Activated naive CD8-positive, alpha-beta T cell treated with anti-CD3 and anti-CD28 coated beads, Interleukin-2, amount 10 ng/mL, durations not matched to agents 7 days and 5 days (primary cell): ENCODE results near the gene COL5A1. TPM values are rescaled to one million over a fixed set of nuclear protein-coding genes. Genes with fewer than 3 reads are reported as not detected.

Experiments used
- ATAC-seq: fragments of 150-1000 bp; cut with Tn5 transposase; one replicate; pipeline ENCODE4 v1.10.0; 2021; ENCODE audit warnings: low read depth, moderate library complexity
- POLR2A ChIA-PET: fragments of 350-600 bp; sonication (Branson Sonifier 250); formaldehyde crosslinking; loops from one replicate; lab custom pipeline; 2021; ENCODE audit warnings: antibody characterized with exemption; lab: Charles Lee
- DNase-seq: peaks from one replicate; pipeline ENCODE4 v3.0.0; 2021
- H3K27ac Mint-ChIP-seq: one replicate; pipeline ENCODE4 v1.8.0; 2022; ENCODE audit warnings: mild to moderate bottlenecking, mixed read lengths
- H3K27me3 Mint-ChIP-seq: one replicate; pipeline ENCODE4 v1.8.0; 2022; ENCODE audit warnings: mild to moderate bottlenecking, moderate library complexity, mixed read lengths
- H3K36me3 Mint-ChIP-seq: one replicate; pipeline ENCODE4 v1.8.0; 2021; ENCODE audit warnings: mild to moderate bottlenecking, mixed read lengths
- H3K4me1 Mint-ChIP-seq: one replicate; pipeline ENCODE4 v1.8.0; 2021; ENCODE audit warnings: mixed read lengths
- H3K4me3 Mint-ChIP-seq: one replicate; pipeline ENCODE4 v1.8.0; 2022; ENCODE audit warnings: mild to moderate bottlenecking, moderate library complexity, mixed read lengths
- H3K9me3 Mint-ChIP-seq: one replicate; pipeline ENCODE4 v1.8.0; 2021; ENCODE audit warnings: mixed read lengths
- microRNA-seq: library from miRNA; unstranded; fragments of <30 nt; microRNA quantifications from one replicate; pipeline ENCODE4 v1.2.0, GENCODE V29; 2022
- total RNA-seq, 2 experiments: library from RNA; stranded (reverse); gene quantifications; one replicate each; pipeline ENCODE4 v1.2.3, GENCODE V29; 2021

Gene COL5A1
- total RNA-seq, 2 experiments from 2014 or later, result 0.71 to 0.86 TPM

- H3K27me3 Mint-ChIP-seq, result no peaks in the 10 kb centered on the region
- no peak overlapping the region for H3K27ac Mint-ChIP-seq
- no peak overlapping the region for H3K4me3 Mint-ChIP-seq
- H3K9me3 Mint-ChIP-seq, result no peaks in the 10 kb centered on the region
- no peak for ATAC-seq
- no peaks in the 10 kb centered on the region for H3K36me3 Mint-ChIP-seq
- DNase-seq, result no peak
- no peaks in the 10 kb centered on the region for H3K4me1 Mint-ChIP-seq
- POLR2A ChIA-PET, result no interaction called here
These were observed 246.3 kb downstream of the COL5A1 start for GRCh38 chr9:134887686-134888602.

- Mint-ChIP-seq H3K4me1 (no peaks in the 10 kb centered on the region), H3K4me3 (no peak overlapping the region), H3K27me3 (no peaks in the 10 kb centered on the region), H3K36me3 (no peaks in the 10 kb centered on the region), H3K27ac (no peak overlapping the region), H3K9me3 (no peaks in the 10 kb centered on the region)
- ATAC-seq (no peak), DNase-seq (no peak)
- POLR2A ChIA-PET, result no interaction called here
These were observed 247.1 kb downstream of the COL5A1 start for GRCh38 chr9:134888603-134889190.

DNA sequence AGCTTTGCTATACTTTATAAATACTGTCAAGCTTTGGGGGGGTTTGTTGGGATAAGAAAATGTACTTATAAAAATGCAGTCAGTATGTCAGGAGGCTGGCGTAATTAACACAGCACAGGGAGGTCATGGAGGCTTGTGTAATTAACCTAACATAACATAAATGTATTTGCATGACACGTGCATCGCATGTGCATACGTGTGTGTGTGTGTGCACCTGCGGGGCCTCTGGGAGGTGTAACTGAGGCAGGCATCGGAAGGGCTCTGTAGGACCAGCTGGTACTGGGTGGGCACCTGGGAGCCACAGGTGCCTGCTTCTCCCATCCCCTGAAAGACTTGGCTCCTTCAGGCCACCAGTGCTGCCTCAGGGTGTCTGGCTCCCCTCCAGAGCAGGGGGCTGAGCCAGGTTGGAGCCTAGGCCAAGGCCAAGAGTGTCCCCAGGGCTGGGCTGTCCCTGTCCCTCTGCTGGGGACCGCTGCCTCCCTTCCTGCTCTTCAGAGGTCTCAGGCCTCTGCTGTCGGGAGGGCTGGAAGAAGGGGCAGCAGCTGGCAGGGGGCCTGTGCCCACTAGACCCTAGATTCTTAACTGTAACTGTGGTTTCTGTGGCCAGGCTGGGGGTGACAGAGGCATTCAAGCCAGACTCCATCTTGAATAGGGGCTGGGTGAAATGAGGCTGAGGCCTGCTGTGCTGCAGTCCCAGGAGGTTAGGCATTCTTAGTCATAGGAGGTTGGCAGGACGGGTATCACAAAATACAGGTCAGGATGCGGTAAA lies 248.0 kb downstream of the COL5A1 start:
- no peaks in the 10 kb centered on the region for H3K27me3 Mint-ChIP-seq
- POLR2A ChIA-PET, result no interaction called here
- H3K27ac Mint-ChIP-seq, result no peak overlapping the region
- no peaks in the 10 kb centered on the region for H3K9me3 Mint-ChIP-seq
- no peak for ATAC-seq
- H3K4me3 Mint-ChIP-seq, result no peak overlapping the region
- DNase-seq, result no peak
- H3K36me3 Mint-ChIP-seq, result no peaks in the 10 kb centered on the region
- no peaks in the 10 kb centered on the region for H3K4me1 Mint-ChIP-seq

DNA sequence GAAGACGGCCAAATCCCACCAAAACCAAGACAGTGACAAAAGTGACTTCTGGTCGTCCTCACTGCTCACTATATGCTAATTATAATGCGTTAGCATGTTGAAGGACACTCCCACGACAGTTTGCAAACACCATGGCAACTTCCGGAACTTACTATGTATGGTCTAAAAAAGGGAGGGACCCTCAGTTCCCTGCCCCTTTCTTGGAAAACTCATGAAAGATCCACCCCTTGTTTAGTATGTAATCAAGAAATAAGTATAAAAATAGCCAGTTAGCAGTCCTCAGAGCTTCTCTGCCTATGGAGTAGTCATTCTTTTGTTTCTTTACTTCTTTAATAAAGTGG lies 248.5 kb downstream of the COL5A1 start:
- Mint-ChIP-seq H3K4me1 (no peaks in the 10 kb centered on the region), H3K27ac (no peak overlapping the region), H3K4me3 (no peak overlapping the region), H3K36me3 (no peaks in the 10 kb centered on the region), H3K9me3 (no peaks in the 10 kb centered on the region), H3K27me3 (peaks cover 1% of the 10 kb centered on the region)
- POLR2A ChIA-PET, result no interaction called here
- no peak for DNase-seq
- no peak for ATAC-seq

- POLR2A ChIA-PET, result no interaction called here
- DNase-seq (no peak), ATAC-seq (no peak)
- H3K36me3 Mint-ChIP-seq, result no peaks in the 10 kb centered on the region
- H3K27me3 Mint-ChIP-seq, result peaks cover 4% of the 10 kb centered on the region
- no peak overlapping the region for H3K4me3 Mint-ChIP-seq
- H3K27ac Mint-ChIP-seq, result no peak overlapping the region
- H3K9me3 Mint-ChIP-seq, result no peaks in the 10 kb centered on the region
- H3K4me1 Mint-ChIP-seq, result no peaks in the 10 kb centered on the region
These were observed 249.4 kb downstream of the COL5A1 start for GRCh38 chr9:134891053-134891452.

GRCh38 chr9:134891713-134892112 lies 250.1 kb downstream of the COL5A1 start:
- no peaks in the 10 kb centered on the region for H3K36me3 Mint-ChIP-seq
- peaks cover 4% of the 10 kb centered on the region for H3K27me3 Mint-ChIP-seq
- no peaks in the 10 kb centered on the region for H3K9me3 Mint-ChIP-seq
- no peaks in the 10 kb centered on the region for H3K4me1 Mint-ChIP-seq
- POLR2A ChIA-PET, result no interaction called here
- no peak overlapping the region for H3K27ac Mint-ChIP-seq
- H3K4me3 Mint-ChIP-seq, result no peak overlapping the region
- DNase-seq, result no peak
- ATAC-seq, result no peak

DNA sequence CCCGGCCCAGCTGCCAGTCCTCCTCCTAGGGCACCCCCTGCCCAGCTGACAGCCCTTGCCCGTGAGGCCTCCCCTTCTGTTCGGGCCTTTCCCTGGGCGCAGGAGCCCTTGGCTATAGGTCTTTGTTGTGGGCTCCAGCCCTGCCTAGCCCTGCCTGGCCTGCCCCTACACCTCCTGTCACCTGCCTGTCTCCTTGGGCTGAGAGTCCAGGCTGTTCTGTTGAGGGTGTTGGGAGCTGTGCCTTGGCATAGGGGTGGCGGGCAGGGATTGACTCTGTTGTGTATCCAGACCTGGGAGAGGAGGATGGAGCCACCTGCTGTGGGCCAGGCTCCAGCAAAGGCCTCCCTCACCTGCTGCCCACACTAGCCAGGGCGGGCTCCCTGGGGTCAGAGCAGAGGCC lies 250.6 kb downstream of the COL5A1 start:
- Mint-ChIP-seq H3K4me3 (no peak overlapping the region), H3K36me3 (no peaks in the 10 kb centered on the region), H3K9me3 (no peaks in the 10 kb centered on the region), H3K4me1 (no peaks in the 10 kb centered on the region), H3K27me3 (peaks cover 6% of the 10 kb centered on the region), H3K27ac (no peak overlapping the region)
- POLR2A ChIA-PET, result no interaction called here
- DNase-seq, result no peak
- no peak for ATAC-seq

DNA sequence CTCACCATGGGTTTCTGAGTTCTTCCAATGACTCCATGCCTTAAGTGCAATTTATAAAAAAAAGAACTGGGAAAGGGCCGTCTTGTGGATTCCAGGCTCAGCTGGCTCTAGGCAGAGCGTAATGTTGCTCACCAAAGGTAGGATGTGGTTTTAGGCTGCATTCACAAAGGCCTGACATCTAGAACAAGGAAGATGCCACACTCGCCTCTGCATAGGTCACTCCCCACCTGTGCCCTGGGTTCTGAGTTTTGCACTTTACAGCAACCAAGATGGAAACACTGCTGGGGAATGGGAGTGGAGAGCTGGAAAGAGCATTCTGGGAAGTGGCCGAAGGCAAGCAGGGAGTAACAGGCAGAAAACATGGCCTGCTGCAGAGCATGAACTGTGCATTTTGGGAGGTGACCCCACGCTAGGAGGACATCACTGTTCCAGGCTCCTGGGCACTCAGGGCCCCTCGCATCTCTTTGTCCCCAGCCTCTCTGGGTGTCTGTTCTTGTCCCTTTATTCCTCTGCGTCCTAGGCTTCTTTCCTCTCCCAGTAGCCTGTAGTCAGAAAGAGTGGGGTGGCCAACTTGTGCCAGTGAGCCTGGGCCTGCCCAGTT lies 251.3 kb downstream of the COL5A1 start:
- DNase-seq, result no peak
- Mint-ChIP-seq H3K4me1 (no peaks in the 10 kb centered on the region), H3K4me3 (no peak overlapping the region), H3K27me3 (peaks cover 6% of the 10 kb centered on the region), H3K27ac (no peak overlapping the region), H3K9me3 (no peaks in the 10 kb centered on the region), H3K36me3 (no peaks in the 10 kb centered on the region)
- ATAC-seq, result no peak
- POLR2A ChIA-PET, result no interaction called here

Small RNA genes within 50 kb of the gene (microRNA-seq; reads per million reads assigned to microRNA genes)
- not detected for gene MIR3689A
- not detected for gene MIR3689B
- not detected for gene MIR3689C
- gene MIR3689D1, result not detected
- not detected for gene MIR3689D2
- gene MIR3689E, result not detected
- gene MIR3689F, result not detected

Other genes with a start within 250 kb of the COL5A1 start
- gene FCN2, start 239.0 kb downstream of the COL5A1 start, total RNA-seq, result not detected